Measurements from ENCODE around the gene C1QL4.
"Not testable (repeated sequence)": the region's sequence is repeated elsewhere in the genome, so short reads cannot be mapped to it uniquely, and the experiment has no call there.

Gene C1QL4

DNA sequence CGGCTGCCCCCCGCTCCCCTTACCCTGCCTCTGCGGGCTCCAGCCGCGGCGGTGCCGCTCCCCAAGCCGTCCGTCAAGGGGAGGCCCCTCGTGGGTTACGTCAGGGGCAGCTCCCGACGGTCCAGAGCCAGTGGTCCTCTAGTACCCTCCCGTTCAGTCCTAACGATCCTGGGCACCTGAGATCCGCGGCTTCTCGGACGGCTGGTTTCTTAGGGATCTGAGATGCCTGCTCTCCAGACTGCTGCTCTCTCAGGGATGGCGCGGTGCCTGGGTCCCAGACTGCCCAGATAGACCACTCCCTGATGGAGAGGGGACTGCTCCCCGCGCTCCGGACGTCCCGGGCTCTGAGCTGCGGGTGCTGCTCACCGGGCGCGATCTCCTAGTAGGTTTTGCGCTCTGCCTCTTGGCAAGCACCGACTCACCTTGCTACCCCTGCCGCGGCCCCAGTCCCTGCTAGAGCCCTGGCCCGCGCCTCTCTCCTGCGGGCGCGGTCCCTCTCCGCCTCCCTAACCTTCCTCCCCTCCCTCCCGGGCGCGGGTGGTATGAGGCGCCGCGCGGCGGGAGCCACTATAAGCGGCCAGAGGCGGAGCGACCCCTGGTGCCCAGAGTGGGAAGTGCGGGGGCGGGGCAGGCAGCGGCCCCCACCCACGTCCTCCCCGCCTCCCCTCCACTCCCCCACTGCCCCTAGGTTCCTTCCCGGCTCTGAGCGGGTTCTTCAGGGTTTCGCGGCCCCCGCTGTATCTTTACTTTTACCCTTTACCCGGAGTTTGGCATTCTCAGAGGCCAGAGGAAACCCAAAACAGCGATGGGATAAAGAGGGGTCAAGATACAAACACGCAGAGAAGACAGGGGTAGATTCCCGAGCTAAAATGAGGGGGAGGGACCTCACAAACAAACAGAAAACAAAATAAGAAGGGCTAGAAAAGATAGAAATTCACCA lies at the start of gene C1QL4:
Gene C1QL4 (minus strand): TSS at position 544 of the 940 bp plus-strand sequence. CDS start 711 bp downstream, outside the sequence.
- DNase-seq: peak; percentile 51

DNA sequence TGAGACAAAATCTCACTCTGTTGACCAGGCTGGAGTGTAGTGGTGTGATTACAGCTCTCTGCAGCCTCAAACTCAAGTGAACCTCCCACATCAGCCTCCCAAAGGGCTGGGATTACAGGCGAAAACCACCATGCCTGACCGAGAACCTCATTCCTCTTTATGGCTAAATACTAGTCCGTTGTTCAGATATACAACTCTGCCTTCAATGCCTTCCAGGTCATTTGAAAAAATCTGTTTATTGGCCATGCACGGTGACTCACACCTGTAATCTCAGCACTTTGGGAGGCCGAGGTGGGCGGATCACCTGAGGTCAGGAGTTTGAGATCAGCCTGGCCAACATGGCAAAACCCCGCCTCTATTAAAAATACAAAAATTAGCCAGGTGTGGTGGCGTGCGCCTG lies 43.2 kb upstream of the C1QL4 start:
- not testable (repeated sequence) for DNase-seq

DNA sequence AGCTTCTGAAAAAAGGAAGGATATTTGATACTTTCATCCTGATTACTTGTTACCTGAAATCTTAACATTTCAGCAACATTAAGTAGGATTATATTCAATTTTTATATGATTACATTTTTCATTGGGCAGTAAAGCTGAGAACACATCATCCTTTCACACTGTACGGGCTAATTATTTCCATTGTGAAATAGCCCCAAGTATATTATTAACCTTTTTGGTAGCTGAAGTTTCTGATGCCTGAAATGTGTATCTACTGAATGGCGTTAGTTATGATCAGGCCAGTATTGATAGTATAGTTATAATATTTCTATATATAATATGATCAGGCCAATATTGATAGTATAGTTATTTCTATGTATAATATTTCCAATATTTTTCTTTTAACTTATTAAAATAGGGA lies 40.4 kb upstream of the C1QL4 start:
- no peak for DNase-seq

DNA sequence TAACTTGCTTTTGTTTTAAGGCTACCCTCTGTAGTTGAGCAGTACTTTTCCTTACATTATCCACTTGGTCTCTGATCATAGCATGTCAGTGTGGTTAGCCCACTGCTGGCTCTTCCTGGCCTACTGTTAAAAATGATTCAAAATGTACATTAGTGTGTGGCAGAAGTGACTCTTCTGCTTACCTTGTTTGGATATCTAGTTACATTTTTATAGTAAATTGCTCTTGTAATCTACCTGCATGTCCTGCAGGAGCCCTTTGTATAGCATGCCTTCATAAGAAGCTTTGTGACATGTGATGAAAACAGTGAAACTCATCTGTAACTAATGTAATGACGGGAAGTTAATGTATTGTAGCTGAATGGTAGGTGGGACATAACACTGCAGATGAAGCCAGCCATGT lies 38.4 kb upstream of the C1QL4 start:
- DNase-seq: no peak

DNA sequence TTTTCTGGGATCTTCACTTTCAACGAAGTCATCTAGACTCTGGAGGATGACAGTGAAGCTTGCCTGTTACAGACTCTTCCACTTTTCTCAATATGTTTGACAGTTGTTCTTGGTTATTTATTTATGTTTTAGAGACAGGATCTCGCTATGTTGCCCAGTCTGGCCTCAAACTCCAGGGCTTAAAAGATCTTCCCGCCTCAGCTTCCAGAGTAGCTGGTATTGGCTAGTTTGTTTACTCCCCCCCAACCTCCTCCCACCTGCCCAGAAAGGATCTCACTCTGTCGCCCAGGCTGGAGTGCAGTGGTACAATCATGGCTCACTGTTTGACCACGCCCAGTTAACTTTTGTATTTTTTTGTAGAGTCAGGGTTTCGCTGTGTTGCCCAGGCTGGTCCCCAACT lies 33.6 kb upstream of the C1QL4 start:
- no peak for DNase-seq

DNA sequence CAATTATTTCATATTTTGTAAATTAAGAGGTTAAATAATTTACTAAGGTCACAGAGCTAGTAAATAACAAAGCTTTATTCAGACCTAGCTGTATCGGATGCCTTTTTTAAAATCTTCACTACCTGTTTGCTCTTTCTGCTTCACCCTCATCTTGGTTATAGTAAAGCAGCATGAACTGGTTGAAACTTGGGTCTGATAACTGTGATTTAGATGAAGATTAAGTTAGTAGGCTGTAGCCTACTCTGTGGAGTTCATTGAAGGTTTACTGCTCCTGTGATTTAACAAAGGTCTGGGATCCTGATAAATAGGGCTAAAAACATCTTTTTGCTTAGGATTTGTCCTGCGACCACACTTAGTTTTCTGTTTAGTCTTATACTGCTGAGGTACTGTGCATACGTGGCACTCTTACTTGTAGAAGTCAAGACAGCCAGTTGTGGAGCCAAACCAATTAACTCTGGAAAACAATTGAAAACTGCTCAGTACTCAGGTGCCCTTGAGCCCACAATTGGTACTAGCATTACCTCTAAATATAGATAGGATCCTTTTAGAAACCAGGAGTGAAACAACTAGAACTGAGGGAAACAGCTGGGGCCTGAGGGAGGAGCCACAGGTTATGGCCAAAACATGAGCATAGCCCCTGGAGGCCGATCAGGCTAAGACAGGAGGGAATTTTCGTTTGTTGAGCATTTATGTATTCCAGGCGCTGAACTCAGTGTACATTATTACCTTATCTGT lies 32.6 kb upstream of the C1QL4 start:
- peak; percentile 25 for DNase-seq

DNA sequence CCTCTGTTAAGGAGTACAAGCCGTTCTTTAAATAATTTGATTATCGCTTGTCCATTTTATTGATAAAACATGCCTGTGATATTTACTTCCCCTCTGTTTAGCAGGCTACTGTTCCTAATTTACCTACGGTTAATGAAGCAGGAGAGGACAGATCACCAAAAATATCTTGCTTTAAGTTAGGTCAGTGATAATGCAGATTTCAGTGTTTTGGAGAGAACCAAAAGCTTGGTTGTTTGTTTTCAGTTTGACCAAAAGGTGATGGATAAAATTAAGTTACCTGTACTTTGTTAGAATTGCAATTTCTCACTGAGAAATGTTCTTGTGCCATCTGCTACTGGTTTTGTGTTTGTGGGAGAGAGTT lies 31.2 kb upstream of the C1QL4 start:
- peak; percentile 45 for DNase-seq

DNA sequence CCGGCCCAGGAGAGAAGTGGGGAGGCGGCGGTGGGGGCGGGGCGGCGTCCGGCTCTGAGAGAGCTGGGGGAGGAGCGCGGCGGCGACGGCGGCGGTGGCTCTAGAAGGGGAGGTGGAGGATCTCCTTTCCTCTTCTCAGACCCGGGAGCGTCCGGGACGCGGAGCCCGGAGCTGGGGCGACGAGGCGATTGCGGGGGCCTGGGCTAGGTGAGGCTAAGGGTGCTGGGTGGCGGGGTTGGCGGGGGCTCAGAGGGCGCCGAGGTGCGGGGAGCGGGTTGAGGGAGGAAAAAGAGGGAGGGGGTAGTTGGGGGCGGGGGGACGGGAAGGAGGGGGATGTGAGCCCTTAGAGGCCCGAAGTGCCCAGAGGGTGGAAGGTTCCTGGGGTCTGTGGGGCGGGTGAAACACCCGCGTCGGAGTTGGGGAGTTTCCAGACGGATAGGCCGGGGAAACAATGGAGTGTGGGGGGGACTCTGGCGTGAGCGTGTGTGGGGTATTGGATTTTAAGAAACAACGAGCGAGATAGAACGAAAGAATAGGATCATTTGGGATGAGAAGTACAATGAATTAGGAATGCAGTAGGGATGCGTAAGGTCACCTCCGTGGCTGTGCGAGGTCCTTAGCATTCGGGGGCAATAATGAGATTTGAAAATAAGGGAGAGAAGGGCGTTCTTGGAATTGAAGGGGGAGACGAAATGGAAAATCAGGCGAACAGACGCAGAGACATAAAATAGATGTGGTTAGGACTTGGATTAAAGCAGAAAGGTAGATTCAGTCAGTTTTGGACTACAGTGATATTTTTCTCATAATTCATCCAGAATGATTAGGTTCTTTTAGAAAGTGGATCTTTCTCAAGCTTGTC lies 30.6 kb upstream of the C1QL4 start, which contains the start of gene SPATS2:
Gene SPATS2 (plus strand): TSS at position 82 of the 859 bp plus-strand sequence. CDS start 93,551 bp downstream, outside the sequence.
- DNase-seq: peak; percentile 58

DNA sequence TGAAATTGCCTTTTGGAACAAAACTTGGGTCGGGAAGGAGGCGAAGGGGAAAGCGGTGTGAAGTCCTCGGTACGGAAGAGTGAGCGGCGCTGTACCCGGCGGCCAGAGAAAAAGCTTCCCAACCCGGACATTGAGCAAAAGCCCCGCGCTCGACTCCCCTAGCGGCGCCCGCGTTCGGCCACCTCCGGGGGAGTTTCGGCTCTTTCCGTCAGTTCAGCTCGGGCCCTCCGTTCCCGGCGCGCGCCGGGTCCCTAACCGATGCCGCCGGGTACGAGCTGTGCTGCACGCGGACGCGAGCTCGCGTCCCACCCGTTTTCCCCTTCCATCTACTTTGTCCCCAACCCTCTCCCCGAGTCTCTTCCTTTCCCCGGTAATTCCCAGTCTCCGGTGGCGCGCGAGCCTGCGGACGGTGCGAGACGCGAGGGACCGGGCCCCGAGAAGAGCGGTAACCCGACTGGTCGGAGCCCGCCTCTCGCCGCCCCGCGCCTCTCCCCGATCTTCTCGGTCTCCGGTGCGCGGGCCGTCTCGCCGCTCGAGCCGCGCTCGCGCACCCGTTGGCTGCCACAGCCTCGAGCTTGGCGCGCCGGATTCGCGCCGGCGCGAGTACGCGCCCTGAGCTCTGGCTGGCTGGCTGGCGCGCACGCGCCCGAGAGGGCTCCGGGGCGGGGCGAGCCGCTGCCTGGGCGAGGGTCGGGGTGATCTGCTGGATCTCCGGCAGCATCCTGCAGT lies 29.8 kb upstream of the C1QL4 start:
- peak; percentile 90 for DNase-seq

DNA sequence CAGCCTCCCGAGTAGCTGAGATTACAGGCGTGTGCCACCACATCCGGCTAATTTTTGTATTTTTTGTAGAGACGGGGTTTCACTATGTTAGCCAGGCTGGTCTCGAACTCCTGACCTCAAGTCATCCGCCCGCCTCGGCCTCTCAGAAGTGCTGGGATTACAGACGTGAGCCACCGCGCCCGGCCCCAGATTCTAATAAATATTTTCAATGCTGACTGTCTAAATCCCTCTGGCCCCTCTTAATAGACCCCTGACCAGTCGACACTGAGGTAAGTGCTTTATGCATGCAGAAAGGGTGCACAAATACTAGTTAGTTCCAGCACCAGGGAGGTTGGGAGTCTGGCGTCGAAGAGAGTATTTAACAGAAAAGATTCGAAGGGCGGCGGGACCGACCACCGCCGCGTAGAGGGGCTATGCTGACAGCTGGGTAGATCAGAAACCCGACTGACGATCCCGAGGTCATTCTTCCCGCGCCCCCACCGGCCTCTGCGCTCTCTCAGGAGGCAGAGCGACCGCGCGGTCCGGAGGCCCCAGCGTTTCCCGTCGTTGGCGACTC lies 29.2 kb upstream of the C1QL4 start:
- no peak for DNase-seq

DNA sequence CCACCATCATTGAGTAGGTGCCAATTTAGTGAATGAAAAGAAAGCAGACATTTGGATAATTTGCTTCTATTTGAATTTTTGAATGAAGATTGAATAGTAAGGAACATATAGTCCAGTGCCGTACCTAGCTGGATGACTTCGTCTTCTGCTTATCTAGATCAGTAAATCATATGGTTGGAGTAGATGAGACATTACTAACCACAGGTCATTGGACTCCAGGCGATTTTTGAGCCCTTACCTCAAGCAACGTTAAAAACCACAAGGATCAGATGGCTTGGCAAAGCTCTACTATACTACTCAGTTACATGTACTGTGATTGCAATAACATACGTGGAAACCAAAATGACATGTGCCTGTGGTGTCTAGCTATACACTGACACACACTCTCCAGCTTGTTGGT lies 28.6 kb upstream of the C1QL4 start:
- DNase-seq: no peak

DNA sequence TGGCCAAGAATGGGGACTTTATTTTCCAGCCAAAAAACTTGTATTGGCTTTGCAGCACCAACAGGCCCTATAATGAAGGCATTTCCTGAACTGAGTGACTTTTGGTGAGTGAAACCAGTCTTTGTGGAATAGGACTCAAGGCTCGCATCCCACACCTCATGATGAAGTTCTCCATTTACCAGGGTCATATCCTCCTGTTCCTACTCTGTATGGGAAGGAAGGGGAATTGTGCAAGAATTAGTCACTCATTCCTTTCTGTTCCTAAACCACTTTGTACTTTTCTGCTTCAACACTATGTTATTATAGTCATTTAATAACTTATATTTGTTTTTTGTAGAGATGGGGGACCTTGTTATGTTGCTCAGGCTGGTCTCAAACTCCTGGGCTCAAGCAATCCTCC lies 28.0 kb upstream of the C1QL4 start:
- no peak for DNase-seq

DNA sequence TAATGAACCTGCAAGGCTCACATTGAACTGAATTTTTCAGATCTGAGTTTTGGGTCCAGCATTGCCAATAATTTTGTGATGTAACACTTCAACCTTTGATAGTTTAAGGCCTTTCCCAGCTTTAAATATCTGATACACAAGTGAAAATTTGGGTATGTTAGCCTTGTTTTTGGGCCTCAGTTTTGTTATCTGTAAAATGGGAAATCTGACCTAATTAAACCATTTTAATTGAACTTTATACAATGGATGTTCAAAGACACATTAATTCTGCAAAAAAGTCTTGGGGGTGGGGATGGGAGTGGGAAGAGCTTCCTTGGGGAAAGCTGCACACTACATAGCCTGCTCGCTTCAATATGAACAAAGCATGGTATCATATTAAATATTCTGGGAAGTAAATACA lies 25.1 kb upstream of the C1QL4 start:
- no peak for DNase-seq

DNA sequence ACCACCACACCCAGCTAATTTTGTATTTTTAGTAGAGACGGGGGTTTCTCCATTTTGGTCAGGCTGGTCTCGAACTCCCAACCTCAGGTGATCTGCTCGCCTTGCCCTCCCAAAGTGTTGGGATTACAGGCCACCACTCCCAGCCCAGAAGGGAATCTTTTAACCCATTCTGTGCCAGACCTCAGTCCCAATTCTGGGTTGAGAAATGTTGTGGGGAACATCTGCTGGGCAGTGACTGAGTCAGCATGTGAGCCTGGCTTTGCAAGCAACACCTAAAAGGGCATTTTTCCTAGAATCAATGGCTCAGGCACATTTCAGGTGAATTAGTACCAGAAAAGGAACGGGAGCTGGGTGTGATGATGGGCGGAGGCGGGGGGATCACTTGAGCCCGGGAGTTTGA lies 22.7 kb upstream of the C1QL4 start:
- no peak for DNase-seq

DNA sequence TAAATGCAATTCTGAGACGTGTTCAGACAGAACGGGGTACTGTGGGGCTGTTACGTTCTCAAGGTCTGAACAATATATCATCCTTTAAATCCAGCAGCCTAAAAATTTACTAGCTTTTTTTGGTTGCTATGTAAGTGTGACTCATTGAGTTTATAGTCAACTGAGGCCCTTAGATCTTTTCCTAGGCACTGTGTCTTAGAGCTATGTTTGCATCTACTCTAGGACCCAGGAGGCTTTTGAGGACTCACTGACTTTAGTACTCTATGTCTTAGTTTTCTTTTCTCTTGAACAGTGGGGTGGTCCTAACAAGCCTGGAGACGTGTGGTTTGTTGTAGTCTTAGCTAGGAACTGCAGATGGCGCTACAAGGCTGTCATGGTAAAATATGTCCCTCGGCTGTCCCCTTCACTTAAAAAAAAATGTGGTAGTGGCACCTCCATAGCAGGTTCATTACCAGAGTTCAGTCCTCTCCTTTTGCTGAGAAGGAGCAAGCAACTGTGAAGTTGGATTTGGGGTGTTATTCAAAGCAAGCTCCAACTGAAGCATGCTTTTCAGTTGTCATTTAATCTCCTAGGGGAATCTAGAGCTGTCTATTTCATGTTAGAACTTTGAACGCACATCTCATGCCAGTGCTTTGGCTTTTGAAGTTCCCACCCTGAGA lies 21.6 kb upstream of the C1QL4 start:
- peak; percentile 64 for DNase-seq

DNA sequence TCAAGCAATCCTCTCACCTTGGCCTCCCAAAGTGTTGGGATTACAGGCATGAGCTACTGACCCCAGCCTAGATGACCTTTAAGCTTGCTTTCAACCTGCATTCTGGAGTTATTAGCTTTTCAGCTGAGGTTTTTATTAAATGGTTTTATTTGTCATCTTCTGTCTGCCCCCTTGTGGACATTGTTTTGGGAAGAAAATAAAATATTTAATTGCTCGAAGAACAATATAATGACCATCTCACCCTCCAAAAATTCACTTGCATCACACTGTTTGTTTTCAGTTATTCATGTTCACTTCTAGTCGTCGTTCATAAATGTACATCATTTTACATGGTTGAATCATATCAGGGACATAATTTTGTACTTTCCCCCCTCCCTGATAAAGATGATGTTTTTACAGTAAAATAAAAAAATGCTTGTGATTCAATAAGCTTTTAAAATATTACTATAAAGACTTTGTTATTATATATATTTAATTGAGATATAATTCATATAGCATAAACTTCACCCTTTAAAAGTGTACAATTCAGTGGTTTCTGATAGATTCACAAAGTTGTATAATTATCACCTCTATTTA lies 20.2 kb upstream of the C1QL4 start:
- DNase-seq: no peak

DNA sequence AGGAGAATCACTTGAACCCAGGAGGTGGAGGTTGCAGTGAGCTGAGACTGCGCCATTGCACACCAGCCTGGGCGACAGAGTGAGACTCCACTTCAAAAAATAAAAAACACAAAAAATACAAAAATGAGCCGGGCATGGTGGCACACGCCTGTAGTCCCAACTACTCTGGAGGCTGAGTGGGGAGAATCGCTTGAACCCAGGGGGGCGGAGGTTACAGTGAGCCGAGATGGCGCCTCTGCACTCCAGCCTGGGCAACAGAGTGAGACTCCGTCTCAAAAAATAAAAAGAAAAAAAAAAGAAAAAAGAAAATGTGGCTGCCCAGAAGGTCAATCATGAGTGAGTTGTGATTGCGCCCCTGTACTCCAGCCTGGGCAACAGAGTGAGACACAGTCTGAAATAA lies 18.9 kb upstream of the C1QL4 start:
- DNase-seq: no peak

DNA sequence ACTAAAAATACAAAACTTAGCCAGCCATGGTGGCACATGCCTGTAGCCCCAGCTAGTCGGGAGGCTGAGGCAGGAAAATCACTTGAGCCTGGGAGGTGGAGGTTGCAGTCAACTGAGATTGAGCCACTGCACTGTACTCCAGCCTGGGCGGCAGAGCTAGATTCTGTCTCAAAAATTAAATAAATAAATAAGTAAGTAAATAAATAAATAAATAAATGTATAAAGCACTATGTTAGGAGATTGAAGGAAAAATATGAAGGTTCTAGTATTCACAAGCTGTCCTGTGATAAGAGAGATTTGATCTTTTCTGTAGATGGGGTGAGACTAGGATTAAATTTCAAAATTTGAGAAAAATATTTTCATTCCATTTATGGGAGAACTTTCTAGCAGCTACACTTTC lies 15.4 kb upstream of the C1QL4 start:
- no peak for DNase-seq

DNA sequence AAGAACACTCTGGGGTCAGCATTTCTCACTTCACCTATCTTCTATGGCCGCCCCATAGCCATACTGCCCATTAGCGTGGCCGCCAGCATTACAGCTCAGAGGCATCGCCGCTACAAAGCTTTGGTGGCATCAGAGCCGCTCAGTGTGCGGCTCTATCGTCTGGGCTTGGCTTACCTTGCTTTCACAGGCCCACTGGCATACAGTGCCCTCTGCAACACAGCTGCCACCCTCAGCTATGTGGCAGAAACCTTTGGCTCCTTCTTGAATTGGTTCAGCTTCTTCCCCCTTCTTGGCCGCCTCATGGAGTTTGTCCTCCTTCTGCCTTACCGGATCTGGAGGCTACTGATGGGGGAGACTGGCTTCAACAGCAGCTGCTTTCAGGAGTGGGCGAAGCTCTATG lies 12.3 kb upstream of the C1QL4 start:
- DNase-seq: no peak

DNA sequence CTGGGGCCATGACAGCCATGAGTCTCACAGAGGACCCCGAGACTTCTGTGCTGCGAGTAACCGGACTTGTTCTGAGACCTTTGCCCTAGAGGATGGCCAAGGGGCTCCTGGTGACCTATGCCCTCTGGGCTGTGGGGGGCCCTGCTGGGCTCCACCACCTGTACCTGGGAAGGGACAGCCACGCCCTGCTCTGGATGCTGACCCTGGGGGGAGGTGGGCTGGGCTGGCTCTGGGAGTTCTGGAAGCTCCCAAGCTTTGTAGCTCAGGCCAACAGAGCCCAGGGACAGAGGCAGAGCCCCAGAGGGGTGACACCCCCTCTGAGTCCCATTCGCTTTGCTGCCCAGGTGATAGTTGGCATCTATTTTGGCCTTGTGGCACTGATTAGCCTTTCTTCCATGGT lies 11.8 kb upstream of the C1QL4 start:
- no peak for DNase-seq
